A549 (cell line): Measurements from ENCODE around the gene PPP2R5A. TPM values are rescaled to one million over a fixed set of nuclear protein-coding genes. Genes with fewer than 3 reads are reported as not detected.

ENCODE experiments used
- ATAC-seq, 2 experiments: fragments of 200-7000 bp in 1 of 2; fragments of >200 bp in 1 of 2; cut with Nextera tagmentation in 1 of 2; cut with Tn5 transposase in 1 of 2; 3 replicates each; pipeline versions ENCODE4 v1.8.0 to v1.9.1; 2018 to 2020; ENCODE audit warnings: mild to moderate bottlenecking in 1 of 2, moderate library complexity in 1 of 2
- CTCF ChIA-PET: fragments of 300-600 bp; sonication (Branson Sonifier 250); formaldehyde crosslinking; extraction: SDS; loops from one replicate; lab custom pipeline; 2021; ENCODE audit warnings: antibody characterized with exemption, inconsistent platforms; lab: Yijun Ruan, JAX
- POLR2A ChIA-PET: fragments of 350-600 bp; formaldehyde crosslinking; extraction: SDS; loops from one replicate; lab custom pipeline; 2021; ENCODE audit warnings: antibody characterized with exemption, inconsistent platforms; lab: Yijun Ruan, JAX
- DNase-seq, 2 experiments: peaks; one replicate each; pipeline versions ENCODE4 v3.0.0 to v3.0.0-alpha.2; 2011 to 2016; ENCODE audit warnings: low read depth in 1 of 2, low spot score in 1 of 2
- FAIRE-seq: peaks from 2 replicates; lab custom pipeline; 2011; peaks lifted over from hg19 to GRCh38; lab: Jason Lieb, UNC
- H3K27ac ChIP-seq, 2 experiments: fragments of >200 bp; sonication (Bioruptor Twin); formaldehyde crosslinking; 3 replicates each; pipeline ENCODE4 v1.5.1; 2016 to 2017
- H3K4me1 ChIP-seq: fragments of >200 bp; sonication (Bioruptor Twin); formaldehyde crosslinking; 3 replicates; pipeline ENCODE4 v1.6.1; 2016
- H3K4me2 ChIP-seq: fragments of >200 bp; sonication (Bioruptor Twin); formaldehyde crosslinking; 3 replicates; pipeline ENCODE4 v1.6.1; 2016
- H3K4me3 ChIP-seq: fragments of >200 bp; sonication (Bioruptor Twin); formaldehyde crosslinking; 3 replicates; pipeline ENCODE4 v1.5.1; 2016
- H3K9me3 ChIP-seq: fragments of >200 bp; sonication (Bioruptor Twin); formaldehyde crosslinking; 3 replicates; pipeline ENCODE4 v1.6.1; 2016
- CHD4 ChIP-seq: fragments of 200-600 bp; sonication (generic); IDR thresholded peaks from 2 replicates; pipeline ENCODE4 v1.6.1; 2016; ENCODE audit warnings: antibody characterized with exemption, mild to moderate bottlenecking, borderline replicate concordance
- EP300 ChIP-seq, 2 experiments: fragments of >200 bp; sonication (Bioruptor Twin); formaldehyde crosslinking; IDR thresholded peaks; 2 replicates in 1 of 2; 3 replicates in 1 of 2; pipeline ENCODE4 v1.6.1; 2016 to 2017
- ESRRA ChIP-seq: fragments of 150-350 bp; IDR thresholded peaks from 2 replicates; pipeline ENCODE4 v1.6.1; 2014; ENCODE audit warnings: mild to moderate bottlenecking, low read length, borderline replicate concordance
- HEYL ChIP-seq: fragments of 250-450 bp; sonication (Bioruptor Pico); IDR thresholded peaks from 2 replicates; pipeline ENCODE4 v1.8.0; 2021; ENCODE audit warnings: mild to moderate bottlenecking, moderate library complexity
- HOXB5 ChIP-seq: fragments of 250-450 bp; sonication (Bioruptor Pico); IDR thresholded peaks from 2 replicates; pipeline ENCODE4 v1.5.0; 2020; ENCODE audit warnings: mild to moderate bottlenecking, moderate library complexity
- NR3C1 ChIP-seq: fragments of >200 bp; sonication (Bioruptor Twin); formaldehyde crosslinking; IDR thresholded peaks from 3 replicates; pipeline ENCODE4 v1.6.1; 2017
- POLR2A ChIP-seq: IDR thresholded peaks from 2 replicates; pipeline ENCODE4 v1.6.1; 2012; ENCODE audit warnings: mild to moderate bottlenecking, low read length
- POLR2AphosphoS2 ChIP-seq: conservative IDR thresholded peaks from 2 replicates; pipeline ENCODE4 v1.6.1; 2012; ENCODE audit warnings: low read length, improper control_type of control experiment, inconsistent platforms
- RAD21 ChIP-seq, 2 experiments: fragments of >200 bp in 1 of 2; sonication (Bioruptor Twin) in 1 of 2; formaldehyde crosslinking in 1 of 2; IDR thresholded peaks in 1 of 2; conservative IDR thresholded peaks in 1 of 2; 2 replicates in 1 of 2; 3 replicates in 1 of 2; pipeline ENCODE4 v1.6.1; 2012 to 2018; ENCODE audit warnings: inconsistent platforms in 1 of 2
- RCOR1 ChIP-seq: fragments of 150-350 bp; IDR thresholded peaks from 2 replicates; pipeline ENCODE4 v1.6.1; 2014; ENCODE audit warnings: antibody characterized with exemption, low read length, low read depth
- RNF2 ChIP-seq: fragments of 200-600 bp; sonication (generic); IDR thresholded peaks from 2 replicates; pipeline ENCODE4 v1.6.1; 2016; ENCODE audit warnings: low read depth, mild to moderate bottlenecking, antibody characterized with exemption, moderate library complexity, borderline replicate concordance
- SMC3 ChIP-seq: fragments of >200 bp; sonication (Bioruptor Twin); formaldehyde crosslinking; IDR thresholded peaks from 3 replicates; pipeline ENCODE4 v1.6.1; 2018; ENCODE audit warnings: inconsistent platforms
- TP53 ChIP-seq: fragments of 250-450 bp; sonication (Bioruptor Pico); IDR thresholded peaks from 2 replicates; pipeline ENCODE4 v1.5.0; 2021; ENCODE audit warnings: mild to moderate bottlenecking, moderate library complexity
- USF2 ChIP-seq: fragments of 450-650 bp; IDR thresholded peaks from 2 replicates; pipeline ENCODE4 v1.6.1; 2014; ENCODE audit warnings: antibody characterized with exemption
- ZFP36 ChIP-seq: fragments of 450-650 bp; IDR thresholded peaks from 2 replicates; pipeline ENCODE4 v1.6.1; 2014; ENCODE audit warnings: borderline replicate concordance; ENCODE audit not compliant: partially characterized antibody
- ZNF302 ChIP-seq: fragments of 250-450 bp; sonication (Bioruptor Pico); IDR thresholded peaks from 2 replicates; pipeline ENCODE4 v1.9.0; 2021; ENCODE audit warnings: inconsistent platforms, mild to moderate bottlenecking, moderate library complexity
- ZSCAN20 ChIP-seq: fragments of 250-450 bp; sonication (Bioruptor Pico); IDR thresholded peaks from 2 replicates; pipeline ENCODE4 v1.8.0; 2022; ENCODE audit warnings: mild to moderate bottlenecking, moderate library complexity
- WGBS: methylation state at CpG from one replicate; pipeline ENCODE4 v1.1.6; 2017; ENCODE audit errors: missing lambda C conversion rate; 5-methylcytosine and 5-hydroxymethylcytosine counted together
- polyA plus RNA-seq, 4 experiments: library from polyadenylated mRNA; depleted of rRNA in 3 of 4; stranded (reverse); fragments of >200 nt; fragmentation: RNase III in 1 of 4; extraction: RNeasy Plus Mini Kit Qiagen cat#74134 plus additional on column Dnase treatment in 1 of 4; gene quantifications; 2 replicates in 3 of 4; 3 replicates in 1 of 4; pipeline ENCODE4 v1.2.3, GENCODE V29; 2011 to 2017
- small RNA-seq, 6 experiments: library from RNA; depleted of rRNA; stranded (forward); fragments of <200 nt; gene quantifications; one replicate each; pipeline ENCODE3, GENCODE V24; 2012
- TF ChIP-seq, protein P1 (sequence below): fragments of 150-350 bp; IDR thresholded peaks from 2 replicates; pipeline ENCODE4 v1.6.1; 2014; ENCODE audit warnings: low read depth, mild to moderate bottlenecking, low read length
- TF ChIP-seq, protein P2 (sequence below): IDR thresholded peaks from 2 replicates; pipeline ENCODE4 v1.6.1; 2012
- TF ChIP-seq, protein P3 (sequence below): IDR thresholded peaks from 2 replicates; pipeline ENCODE4 v1.6.1; 2012

PPP2R5A gene
- polyA plus RNA-seq, 2 of the 4 experiments (the other 2 are of a cell fraction), result 14.9 to 37.6 TPM

DNA sequence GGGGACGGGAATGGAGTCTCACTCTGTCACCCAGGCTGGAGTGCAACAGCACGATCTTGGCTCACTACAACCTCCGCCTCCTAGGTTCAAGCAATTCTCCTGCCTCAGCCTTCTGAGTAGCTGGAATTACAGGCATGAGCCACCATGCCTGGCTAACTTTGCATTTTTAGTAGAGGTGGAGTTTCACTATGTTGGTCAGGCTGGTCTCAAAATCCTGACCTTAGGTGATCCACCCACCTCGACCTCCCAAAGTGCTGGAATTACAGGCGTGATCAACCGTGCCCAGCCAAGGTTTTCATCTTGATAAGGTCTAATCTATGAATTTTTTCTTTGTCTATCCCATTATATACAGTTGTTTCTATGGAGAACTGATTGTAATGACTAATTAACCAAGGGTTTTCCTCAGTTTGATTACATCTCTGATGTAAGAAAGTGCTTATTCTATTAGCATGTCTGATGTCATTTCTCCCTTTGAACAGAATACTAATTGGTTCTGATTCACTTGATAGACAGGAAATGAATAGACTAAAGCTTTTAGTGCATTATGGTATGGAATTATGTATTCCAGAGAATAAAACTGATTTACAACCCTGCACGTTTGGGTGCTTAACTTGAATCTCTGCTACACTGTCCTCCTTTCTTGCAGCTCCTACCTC, 117.6 kb downstream of the PPP2R5A start:
- FAIRE-seq (no peak), DNase-seq (no peak), ATAC-seq (no peak)
- H3K9me3 ChIP-seq, result peaks cover 7% of the 10 kb centered on the region; the same call in 2 of the 3 replicates
- no peak overlapping the region for H3K4me3 ChIP-seq
- peak overlapping the region; percentile 12 to 49; a peak in 1 of 6 replicates for H3K27ac ChIP-seq
- CTCF ChIA-PET, result no interaction called here
- WGBS, result 82% methylated on average over 7 of the region's 7 CpGs
- TF ChIP-seq ZNF302 (CRISPR knock-in tag) (no peak), HEYL (no peak), RCOR1 (no peak), USF2 (no peak), ESRRA (no peak), RAD21 (conservative IDR thresholded peaks at IDR 0.05 in 1 of 2, IDR thresholded peaks at IDR 0.05 in 1 of 2) (no peak), SMC3 (no peak), ZSCAN20 (no peak), NR3C1 (no peak), CHD4 (no peak), EP300 (IDR thresholded peaks at IDR 0.05) (no peak), RNF2 (no peak), TP53 (CRISPR knock-in tag) (no peak), ZFP36 (no peak), POLR2A (no peak), HOXB5 (no peak)
- TF ChIP-seq, protein P1, sequence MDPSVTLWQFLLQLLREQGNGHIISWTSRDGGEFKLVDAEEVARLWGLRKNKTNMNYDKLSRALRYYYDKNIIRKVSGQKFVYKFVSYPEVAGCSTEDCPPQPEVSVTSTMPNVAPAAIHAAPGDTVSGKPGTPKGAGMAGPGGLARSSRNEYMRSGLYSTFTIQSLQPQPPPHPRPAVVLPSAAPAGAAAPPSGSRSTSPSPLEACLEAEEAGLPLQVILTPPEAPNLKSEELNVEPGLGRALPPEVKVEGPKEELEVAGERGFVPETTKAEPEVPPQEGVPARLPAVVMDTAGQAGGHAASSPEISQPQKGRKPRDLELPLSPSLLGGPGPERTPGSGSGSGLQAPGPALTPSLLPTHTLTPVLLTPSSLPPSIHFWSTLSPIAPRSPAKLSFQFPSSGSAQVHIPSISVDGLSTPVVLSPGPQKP, result no peak
- TF ChIP-seq, protein P2, sequence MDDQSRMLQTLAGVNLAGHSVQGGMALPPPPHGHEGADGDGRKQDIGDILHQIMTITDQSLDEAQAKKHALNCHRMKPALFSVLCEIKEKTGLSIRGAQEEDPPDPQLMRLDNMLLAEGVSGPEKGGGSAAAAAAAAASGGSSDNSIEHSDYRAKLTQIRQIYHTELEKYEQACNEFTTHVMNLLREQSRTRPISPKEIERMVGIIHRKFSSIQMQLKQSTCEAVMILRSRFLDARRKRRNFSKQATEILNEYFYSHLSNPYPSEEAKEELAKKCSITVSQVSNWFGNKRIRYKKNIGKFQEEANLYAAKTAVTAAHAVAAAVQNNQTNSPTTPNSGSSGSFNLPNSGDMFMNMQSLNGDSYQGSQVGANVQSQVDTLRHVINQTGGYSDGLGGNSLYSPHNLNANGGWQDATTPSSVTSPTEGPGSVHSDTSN, result no peak
- TF ChIP-seq, protein P3, sequence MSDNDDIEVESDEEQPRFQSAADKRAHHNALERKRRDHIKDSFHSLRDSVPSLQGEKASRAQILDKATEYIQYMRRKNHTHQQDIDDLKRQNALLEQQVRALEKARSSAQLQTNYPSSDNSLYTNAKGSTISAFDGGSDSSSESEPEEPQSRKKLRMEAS, result no peak
- H3K4me1 ChIP-seq, result peaks cover 10% of the 10 kb centered on the region; the same call in 2 of the 3 replicates
- POLR2A ChIA-PET, result no interaction called here
- H3K4me2 ChIP-seq, result no peak overlapping the region

DNA sequence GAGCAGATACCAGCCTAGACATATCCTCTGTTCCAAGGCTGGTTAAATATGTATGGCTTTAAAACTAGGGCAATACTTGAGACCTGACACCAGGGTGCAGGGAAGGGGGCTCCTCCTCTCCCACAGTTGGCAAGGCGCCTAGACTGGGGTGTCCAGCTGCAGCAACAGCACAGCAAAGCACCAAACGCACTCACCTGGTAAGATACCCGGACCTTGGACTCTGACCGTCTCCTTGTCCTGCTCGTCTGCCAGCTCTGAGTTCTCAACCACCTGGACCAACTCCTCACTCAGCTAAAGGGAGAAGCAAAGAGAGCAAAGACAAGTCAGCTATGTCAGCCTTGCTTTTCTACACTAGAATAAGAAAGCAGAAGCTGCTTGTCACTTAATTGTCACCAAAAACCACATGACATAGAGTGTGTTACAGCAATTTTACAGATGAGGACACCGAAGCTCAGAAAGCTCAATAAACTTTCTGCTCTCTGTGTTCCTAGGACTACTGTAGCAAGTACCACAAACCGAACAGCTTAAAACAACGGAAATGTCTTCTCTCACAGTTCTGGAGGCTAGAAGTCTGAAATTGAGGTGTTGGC, 125.1 kb downstream of the PPP2R5A start:
- TF ChIP-seq POLR2AphosphoS2 (no peak), NR3C1 (no peak)
- TF ChIP-seq, all 56 proteins: peak for 0
- no peak overlapping the region for H3K4me2 ChIP-seq
- no peak overlapping the region for H3K27ac ChIP-seq
- DNase-seq, result no peak
- H3K4me1 ChIP-seq, result peaks cover 14% of the 10 kb centered on the region
- no peaks in the 10 kb centered on the region for H3K9me3 ChIP-seq
- ATAC-seq, result no peak
- ChIA-PET CTCF (interaction anchor here (0.8 to 1.2 kb wide), 2 partner anchors 339 to 347 kb away, joined by 4 read pairs; no protein-coding TSS in a partner anchor), POLR2A (no interaction called here)
- 89% methylated on average over 8 of the region's 8 CpGs for WGBS
- no peak for FAIRE-seq
- no peak overlapping the region for H3K4me3 ChIP-seq

Small RNA genes lying within 50 kb of the gene (small RNA-seq; reads per million reads assigned to genes)
- gene SNORA16B, result 0 to 0.43 (median 0) reads per million in 6 experiments

Other genes starting within 250 kb of the PPP2R5A start
- 47.2 and 61.8 TPM in 2 replicates for gene INTS7, start 249.9 kb upstream of the PPP2R5A start, polyA plus RNA-seq (2011; rRNA removed)
- 21.5 to 23.3 TPM (median 22.0 TPM) in 3 replicates for gene INTS7, start 249.9 kb upstream of the PPP2R5A start, polyA plus RNA-seq (2017; fragmentation: RNase III; extraction: RNeasy Plus Mini Kit Qiagen cat#74134 plus additional on column Dnase treatment)
- 28.5 and 30.2 TPM in 2 replicates for gene DTL, start 249.7 kb upstream of the PPP2R5A start, polyA plus RNA-seq (2011; rRNA removed)
- gene DTL, start 249.7 kb upstream of the PPP2R5A start, polyA plus RNA-seq (2017; fragmentation: RNase III; extraction: RNeasy Plus Mini Kit Qiagen cat#74134 plus additional on column Dnase treatment), result 22.0 to 25.1 TPM (median 22.3 TPM) in 3 replicates
- 19.6 and 24.5 TPM in 2 replicates for gene PACC1, start 129.5 kb downstream of the PPP2R5A start, polyA plus RNA-seq (2011; rRNA removed)
- gene PACC1, start 129.5 kb downstream of the PPP2R5A start, polyA plus RNA-seq (2017; fragmentation: RNase III; extraction: RNeasy Plus Mini Kit Qiagen cat#74134 plus additional on column Dnase treatment), result 11.8 to 12.5 TPM (median 11.9 TPM) in 3 replicates
- 83.9 and 90.5 TPM in 2 replicates for gene NENF, start 147.5 kb downstream of the PPP2R5A start, polyA plus RNA-seq (2011; rRNA removed)
- gene NENF, start 147.5 kb downstream of the PPP2R5A start, polyA plus RNA-seq (2017; fragmentation: RNase III; extraction: RNeasy Plus Mini Kit Qiagen cat#74134 plus additional on column Dnase treatment), result 50.8 to 56.4 TPM (median 55.3 TPM) in 3 replicates